Measurements from ENCODE around the gene POU3F3.

Gene POU3F3

DNA sequence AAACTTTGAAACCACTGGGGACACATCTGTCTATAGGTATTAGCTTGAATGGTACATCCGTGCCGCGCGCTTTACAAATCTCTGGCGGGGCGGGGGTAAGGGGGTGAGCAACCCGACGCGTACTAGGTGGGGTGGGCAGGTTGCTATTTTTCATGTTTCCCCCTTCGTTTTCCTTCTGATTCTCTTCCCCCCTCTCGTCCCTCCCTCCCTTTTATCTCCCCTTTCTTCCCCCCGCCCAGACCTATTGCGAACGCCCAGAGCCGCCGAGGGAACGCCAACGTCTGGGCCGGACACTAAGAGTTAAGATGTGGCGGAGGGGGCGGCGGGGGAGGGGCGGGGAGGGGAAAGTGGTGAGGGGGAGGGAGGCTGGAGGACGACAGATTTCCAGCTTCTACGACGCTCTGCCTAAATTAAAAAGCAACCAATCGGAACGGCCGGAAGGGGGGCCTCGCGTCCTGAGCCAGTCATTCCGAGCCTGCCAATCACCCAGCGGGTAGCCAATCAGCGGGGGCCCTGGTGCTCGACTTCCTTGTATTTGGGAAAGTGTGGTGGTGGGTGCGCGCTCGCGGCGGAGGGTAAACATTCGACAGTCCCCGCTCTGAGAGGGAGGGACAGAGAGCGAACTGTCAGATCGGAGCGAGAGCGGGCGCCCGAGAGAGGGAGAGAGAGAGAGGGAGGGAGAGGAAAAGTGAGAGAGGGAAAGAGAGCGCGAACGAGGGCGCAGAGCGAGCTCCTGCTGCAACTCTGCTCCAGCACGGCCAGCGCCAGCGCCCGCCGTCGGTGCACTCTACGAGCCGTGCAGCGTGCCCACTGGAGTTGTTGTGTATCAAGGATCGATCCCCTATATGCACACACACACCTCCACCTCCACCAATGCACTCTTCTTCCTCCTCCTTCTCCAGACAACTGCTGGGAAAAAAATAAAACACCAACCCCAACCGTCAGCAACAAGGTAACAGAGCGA is at the start of gene POU3F3:
Gene POU3F3 (plus strand): TSS at position 582 of the 964 bp plus-strand sequence. CDS start 1,396 bp downstream, outside the sequence.
- peak; percentile 44 for DNase-seq (ENCODE audit: low spot score)

- DNase-seq (ENCODE audit: low spot score) = no peak
Observed at GRCh38 chr2:104804148-104804890, 49.6 kb upstream of the POU3F3 start.

DNA sequence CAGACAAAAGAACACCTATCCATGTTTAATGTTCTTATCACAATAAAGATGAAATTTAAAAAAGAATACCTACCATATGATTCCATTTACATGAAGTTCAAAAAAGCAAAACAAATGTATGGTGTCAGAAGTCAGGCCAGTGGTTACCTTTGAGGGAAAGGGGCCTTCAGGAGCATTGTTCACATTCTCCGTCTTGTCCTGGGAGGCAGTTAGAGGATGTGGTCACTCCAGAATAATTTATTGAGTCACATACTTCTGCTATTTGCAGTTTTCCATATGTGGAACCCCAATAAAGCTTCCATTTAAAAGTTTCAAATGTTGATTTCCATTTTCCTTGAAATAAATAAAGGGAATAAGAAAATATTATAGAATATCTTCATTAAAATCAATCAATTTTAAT is 41.6 kb upstream of the POU3F3 start:
- no peak for DNase-seq (ENCODE audit: low spot score)

DNA sequence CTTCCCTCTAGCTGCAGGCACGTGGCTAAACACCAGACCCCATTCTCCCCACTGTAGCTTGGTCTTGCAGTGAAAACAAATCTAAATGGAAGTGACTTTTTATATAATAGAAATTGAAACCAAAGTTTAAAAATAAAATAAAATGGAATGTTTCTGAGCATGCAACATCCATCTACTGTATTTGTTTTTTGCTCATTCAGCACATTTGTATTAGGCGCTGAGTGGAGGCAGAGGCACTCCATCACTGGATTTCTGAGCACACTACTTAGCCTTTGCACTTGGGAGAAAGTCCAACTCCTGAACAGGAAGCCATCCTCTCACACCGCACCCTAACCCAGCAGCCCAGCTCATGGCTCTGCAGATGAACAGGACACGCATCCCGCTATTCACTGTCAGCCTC is 37.8 kb upstream of the POU3F3 start:
- DNase-seq (ENCODE audit: low spot score) = no peak

GRCh38 chr2:104818264-104818663 is 35.7 kb upstream of the POU3F3 start:
- no peak for DNase-seq (ENCODE audit: low spot score)

DNA sequence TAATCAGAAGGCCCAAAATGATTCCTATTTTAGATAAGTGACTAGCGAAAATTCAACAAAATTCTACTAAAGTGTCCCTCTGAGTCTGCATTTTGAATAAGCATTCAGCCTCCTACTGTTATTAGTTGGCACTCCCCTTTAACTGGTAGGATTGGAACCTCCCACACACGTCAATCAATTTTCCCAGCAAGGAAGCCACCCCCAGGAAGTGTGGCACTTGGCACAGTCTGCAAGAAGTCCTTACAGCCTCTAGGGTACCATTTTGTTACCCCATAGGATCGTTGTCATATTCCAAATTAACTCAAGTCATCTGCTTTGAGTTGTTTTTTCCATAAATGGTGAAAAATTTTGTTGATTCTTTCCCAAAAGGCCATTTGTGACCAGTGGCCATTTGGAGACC is 33.8 kb upstream of the POU3F3 start:
- no peak for DNase-seq (ENCODE audit: low spot score)

GRCh38 chr2:104825124-104825865 is 28.6 kb upstream of the POU3F3 start:
- DNase-seq (ENCODE audit: low spot score) = no peak

GRCh38 chr2:104826016-104826415 is 27.9 kb upstream of the POU3F3 start:
- no peak for DNase-seq (ENCODE audit: low spot score)

DNA sequence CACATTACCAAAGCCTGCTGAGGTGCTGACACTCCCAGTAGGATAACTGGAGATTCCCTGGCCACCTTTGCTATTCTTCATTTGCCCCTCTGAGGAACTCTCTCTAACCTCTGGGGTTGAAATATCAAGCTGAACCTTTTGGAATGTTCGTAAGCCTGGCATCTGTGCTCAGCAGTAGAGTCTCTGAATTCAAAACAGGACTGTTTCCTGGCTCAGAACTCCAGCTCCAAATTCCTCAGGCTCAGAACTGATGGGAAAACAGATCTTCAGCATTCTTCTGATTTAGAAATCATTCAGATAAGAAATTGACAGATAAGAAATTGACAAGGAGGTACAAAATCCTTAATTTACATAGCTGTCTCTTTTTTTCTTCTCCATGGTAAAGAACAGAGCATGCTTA is 22.2 kb upstream of the POU3F3 start:
- DNase-seq (ENCODE audit: low spot score) = no peak

GRCh38 chr2:104834431-104835153 is 19.3 kb upstream of the POU3F3 start:
- no peak for DNase-seq (ENCODE audit: low spot score)

GRCh38 chr2:104836265-104836664 is 17.6 kb upstream of the POU3F3 start:
- no peak for DNase-seq (ENCODE audit: low spot score)

GRCh38 chr2:104836841-104837240 is 17.1 kb upstream of the POU3F3 start:
- DNase-seq (ENCODE audit: low spot score) = no peak

DNA sequence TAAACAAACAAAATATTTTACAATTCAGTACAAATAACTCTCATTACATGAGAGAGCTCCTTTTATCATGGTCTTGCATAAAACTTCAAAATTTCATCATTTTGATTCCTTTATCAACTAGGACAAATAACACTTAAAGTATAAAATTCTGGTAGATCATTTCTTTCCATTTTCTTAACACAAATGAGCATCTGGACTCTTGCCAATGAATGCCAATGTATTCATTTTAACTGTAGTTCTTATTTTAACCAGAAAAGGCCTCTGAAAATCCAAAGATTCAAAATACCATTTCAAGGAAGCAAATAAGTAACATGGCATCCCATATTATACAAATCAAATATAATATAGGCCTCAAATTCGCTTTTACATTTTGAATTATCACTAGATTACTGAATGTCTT is 13.8 kb upstream of the POU3F3 start:
- DNase-seq (ENCODE audit: low spot score) = no peak

GRCh38 chr2:104840893-104841585 is 12.9 kb upstream of the POU3F3 start:
- DNase-seq (ENCODE audit: low spot score) = no peak

DNA sequence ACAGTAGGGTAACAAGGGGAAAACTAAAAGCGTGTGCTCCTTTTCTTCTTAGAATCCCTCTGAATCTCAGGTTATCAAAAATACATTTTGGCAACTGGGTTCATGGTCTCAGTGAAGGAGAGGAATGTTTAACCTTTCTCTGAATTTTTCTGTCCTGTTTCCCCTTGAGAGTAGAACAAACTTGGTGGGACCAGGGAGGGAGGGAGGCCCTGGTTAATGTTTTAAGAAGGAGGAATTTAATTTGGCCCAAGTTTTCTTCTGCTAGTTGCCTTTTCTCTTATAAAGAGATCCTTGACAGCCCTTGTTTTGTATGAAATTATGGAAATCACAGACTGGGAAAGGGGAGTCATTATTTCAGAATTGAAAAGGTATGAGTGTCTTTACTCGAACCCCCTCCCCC is 12.2 kb upstream of the POU3F3 start:
- DNase-seq (ENCODE audit: low spot score) = no peak

DNA sequence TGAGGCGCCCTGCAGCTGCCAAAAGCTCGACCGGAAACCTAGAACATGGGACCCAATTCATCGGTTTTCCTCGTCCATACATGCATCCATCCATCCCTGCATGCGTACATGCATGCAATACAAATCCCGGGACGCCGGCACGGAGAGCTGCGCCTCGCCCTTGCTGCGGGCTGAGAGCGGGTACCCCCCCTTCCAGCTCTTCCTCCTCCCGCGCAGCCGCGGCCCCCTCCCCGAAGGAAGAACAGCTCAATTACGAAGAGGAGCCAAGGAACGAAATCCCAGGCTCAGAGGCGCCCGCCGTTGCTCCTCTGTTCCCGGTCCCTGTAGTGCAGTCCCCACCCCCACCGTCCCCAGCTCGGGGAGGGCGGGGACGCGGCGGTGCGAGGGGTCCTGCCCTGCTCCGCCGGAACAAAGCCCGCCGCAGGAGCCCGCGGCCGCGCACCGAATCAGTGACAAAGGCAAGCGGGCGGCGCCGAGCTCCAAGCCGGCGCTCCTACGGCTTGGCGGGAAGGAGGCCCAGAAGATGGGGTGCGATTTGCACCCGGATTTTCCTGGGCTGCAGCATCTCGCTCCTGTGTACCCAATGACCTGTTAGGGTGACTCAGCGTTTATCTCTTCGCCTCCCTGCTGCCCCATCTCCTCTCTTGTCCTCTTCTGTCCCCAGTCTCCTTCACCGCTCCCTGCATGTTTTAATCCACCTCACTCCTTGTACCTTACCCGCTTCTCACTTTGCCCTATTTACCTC is 8.9 kb upstream of the POU3F3 start:
- no peak for DNase-seq (ENCODE audit: low spot score)

DNA sequence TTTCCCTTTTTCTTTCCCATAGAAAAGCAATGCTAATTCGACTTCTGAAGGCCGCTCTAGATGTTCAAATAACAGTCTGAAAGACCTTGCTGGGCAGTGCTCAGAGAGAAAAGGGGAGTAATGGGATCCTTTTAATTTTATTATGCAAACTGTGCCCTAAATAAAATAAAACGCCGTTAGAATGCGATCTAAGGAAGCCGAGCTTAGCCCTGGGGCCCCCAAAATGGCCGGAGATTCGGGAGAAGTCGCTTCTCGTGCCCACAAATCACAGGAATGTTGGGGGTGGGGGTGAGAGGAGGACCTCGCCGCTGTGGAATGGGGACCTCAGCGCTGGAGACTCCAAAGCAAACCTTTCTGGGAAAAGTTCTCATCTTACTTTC is 8.4 kb upstream of the POU3F3 start:
- DNase-seq (ENCODE audit: low spot score) = no peak

GRCh38 chr2:104845946-104846785 is 7.7 kb upstream of the POU3F3 start:
- no peak for DNase-seq (ENCODE audit: low spot score)

- DNase-seq (ENCODE audit: low spot score) = no peak
Observed at GRCh38 chr2:104846786-104847585, 6.9 kb upstream of the POU3F3 start.
